ENCODE data around the gene RNF168.

RNF168 gene

DNA sequence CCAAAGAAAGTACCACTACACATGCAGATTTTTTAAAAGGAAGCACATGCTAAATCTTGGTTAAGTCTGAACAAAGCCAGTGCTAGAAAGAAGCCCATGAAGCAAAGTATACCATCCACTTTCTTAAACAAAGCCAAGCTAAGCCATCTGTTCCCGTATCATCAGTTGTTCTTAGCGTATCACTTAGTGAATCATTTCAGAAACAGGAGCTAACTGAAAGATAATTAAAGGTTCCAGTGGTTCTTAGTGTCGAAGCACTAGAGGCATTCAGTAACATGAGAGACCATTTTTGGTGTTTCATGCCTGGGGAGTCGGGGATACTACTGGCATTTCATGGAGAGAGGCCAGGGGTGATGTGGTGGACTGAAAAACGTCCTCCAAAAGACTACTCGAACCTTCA is 84.2 kb downstream of the RNF168 start:
- TF ChIP-seq, protein P1, sequence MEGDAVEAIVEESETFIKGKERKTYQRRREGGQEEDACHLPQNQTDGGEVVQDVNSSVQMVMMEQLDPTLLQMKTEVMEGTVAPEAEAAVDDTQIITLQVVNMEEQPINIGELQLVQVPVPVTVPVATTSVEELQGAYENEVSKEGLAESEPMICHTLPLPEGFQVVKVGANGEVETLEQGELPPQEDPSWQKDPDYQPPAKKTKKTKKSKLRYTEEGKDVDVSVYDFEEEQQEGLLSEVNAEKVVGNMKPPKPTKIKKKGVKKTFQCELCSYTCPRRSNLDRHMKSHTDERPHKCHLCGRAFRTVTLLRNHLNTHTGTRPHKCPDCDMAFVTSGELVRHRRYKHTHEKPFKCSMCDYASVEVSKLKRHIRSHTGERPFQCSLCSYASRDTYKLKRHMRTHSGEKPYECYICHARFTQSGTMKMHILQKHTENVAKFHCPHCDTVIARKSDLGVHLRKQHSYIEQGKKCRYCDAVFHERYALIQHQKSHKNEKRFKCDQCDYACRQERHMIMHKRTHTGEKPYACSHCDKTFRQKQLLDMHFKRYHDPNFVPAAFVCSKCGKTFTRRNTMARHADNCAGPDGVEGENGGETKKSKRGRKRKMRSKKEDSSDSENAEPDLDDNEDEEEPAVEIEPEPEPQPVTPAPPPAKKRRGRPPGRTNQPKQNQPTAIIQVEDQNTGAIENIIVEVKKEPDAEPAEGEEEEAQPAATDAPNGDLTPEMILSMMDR (IDR thresholded peaks at IDR 0.05; ENCODE audit: insufficient read depth, missing control alignments) = no peak
- FAIRE-seq (no peak), DNase-seq (ENCODE audit: insufficient read length, low spot score) (no peak)
